SK-N-SH treated with all-trans-retinoic acid at 6 μM for 48 hours (cell line): ENCODE data around the gene SEMA4D.

Experiments used
- ARNTL ChIP-seq: fragments of 450-650 bp; formaldehyde crosslinking; IDR thresholded peaks from 2 replicates; pipeline ENCODE4 v1.5.0; 2020; ENCODE audit warnings: low read depth, mild to moderate bottlenecking, moderate library complexity, borderline replicate concordance
- BACH2 ChIP-seq: fragments of 250-450 bp; sonication (Bioruptor Pico); IDR thresholded peaks from 2 replicates; pipeline ENCODE4 v1.9.0; 2021; ENCODE audit warnings: mild to moderate bottlenecking, borderline replicate concordance
- GLIS3 ChIP-seq: fragments of 250-450 bp; sonication (Bioruptor Pico); IDR thresholded peaks from 2 replicates; pipeline ENCODE4 v1.5.0; 2020; ENCODE audit warnings: mild to moderate bottlenecking, moderate library complexity
- OSR1 ChIP-seq: fragments of 250-450 bp; sonication (Bioruptor Pico); IDR thresholded peaks from 2 replicates; pipeline ENCODE4 v1.8.0; 2022; ENCODE audit warnings: moderate library complexity, mild to moderate bottlenecking, inconsistent platforms
- RARB ChIP-seq: fragments of 250-450 bp; sonication (Bioruptor Pico); IDR thresholded peaks from 2 replicates; pipeline ENCODE4 v1.8.0; 2021; ENCODE audit warnings: mild to moderate bottlenecking, moderate library complexity
- ZFP3 ChIP-seq: fragments of 250-450 bp; sonication (Bioruptor Pico); IDR thresholded peaks from 2 replicates; pipeline ENCODE4 v1.5.0; 2020; ENCODE audit warnings: mild to moderate bottlenecking, moderate library complexity
- TF ChIP-seq, protein P1 (sequence below): fragments of 250-450 bp; sonication (Bioruptor Pico); IDR thresholded peaks from 2 replicates; pipeline ENCODE4 v1.8.0; 2020; ENCODE audit warnings: mild to moderate bottlenecking, moderate library complexity, borderline replicate concordance
- TF ChIP-seq, protein P2 (sequence below): fragments of 250-450 bp; sonication (Bioruptor Pico); IDR thresholded peaks from 2 replicates; pipeline ENCODE4 v1.5.1; 2021; ENCODE audit warnings: mild to moderate bottlenecking, moderate library complexity
- TF ChIP-seq, protein P3 (sequence below): fragments of 250-450 bp; sonication (Bioruptor Pico); IDR thresholded peaks from 2 replicates; pipeline ENCODE4 v1.5.1; 2020; ENCODE audit warnings: low read depth, mild to moderate bottlenecking, moderate library complexity
- TF ChIP-seq, protein P4 (sequence below): fragments of 250-450 bp; sonication (Bioruptor Pico); IDR thresholded peaks from 2 replicates; pipeline ENCODE4 v1.5.0; 2020; ENCODE audit warnings: mild to moderate bottlenecking, moderate library complexity
- TF ChIP-seq, protein P5 (sequence below): fragments of 250-450 bp; sonication (Bioruptor Pico); IDR thresholded peaks from 2 replicates; pipeline ENCODE4 v1.8.0; 2021; ENCODE audit warnings: low read depth, mild to moderate bottlenecking, moderate library complexity, borderline replicate concordance

DNA sequence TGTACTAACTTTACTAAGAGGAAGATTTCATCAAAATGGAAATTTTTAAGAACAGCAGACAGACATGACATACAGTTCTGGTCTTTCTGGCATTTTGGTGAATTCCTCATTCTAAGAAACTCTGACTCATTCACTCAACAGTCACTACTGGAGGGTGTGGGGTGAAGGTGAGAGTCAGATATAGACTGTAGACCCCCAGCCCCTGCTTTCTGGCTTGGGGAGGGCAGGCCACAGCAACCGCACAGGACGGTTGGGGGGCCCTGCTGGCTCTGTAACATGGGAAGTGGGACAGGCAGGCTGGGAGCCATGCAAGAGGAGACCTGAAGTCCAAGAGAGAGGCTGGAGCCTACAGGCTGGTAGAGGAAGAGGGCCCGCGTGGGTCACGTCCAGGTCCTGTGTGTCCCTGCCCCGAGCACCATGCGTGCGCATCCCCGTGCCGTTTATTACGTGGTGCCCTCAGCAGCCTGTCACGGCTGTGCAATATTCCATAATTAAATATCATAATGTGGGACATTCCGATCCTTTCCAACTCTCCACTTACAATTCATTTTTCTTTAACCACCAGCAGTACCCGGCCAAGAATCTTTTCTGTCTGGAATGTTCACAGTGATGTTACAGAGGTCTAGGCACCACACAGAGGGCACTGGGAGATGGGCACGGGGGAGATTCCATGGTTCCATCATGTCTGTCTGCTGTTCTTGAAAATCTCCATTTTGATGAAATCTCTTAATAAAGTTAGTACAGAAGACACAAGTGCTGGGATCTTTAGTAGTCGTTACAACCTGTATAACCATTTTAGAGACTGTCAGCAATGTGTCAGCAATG is 75.5 kb downstream of the SEMA4D start:
- no peak for TF ChIP-seq ZFP3
- TF ChIP-seq, protein P1, sequence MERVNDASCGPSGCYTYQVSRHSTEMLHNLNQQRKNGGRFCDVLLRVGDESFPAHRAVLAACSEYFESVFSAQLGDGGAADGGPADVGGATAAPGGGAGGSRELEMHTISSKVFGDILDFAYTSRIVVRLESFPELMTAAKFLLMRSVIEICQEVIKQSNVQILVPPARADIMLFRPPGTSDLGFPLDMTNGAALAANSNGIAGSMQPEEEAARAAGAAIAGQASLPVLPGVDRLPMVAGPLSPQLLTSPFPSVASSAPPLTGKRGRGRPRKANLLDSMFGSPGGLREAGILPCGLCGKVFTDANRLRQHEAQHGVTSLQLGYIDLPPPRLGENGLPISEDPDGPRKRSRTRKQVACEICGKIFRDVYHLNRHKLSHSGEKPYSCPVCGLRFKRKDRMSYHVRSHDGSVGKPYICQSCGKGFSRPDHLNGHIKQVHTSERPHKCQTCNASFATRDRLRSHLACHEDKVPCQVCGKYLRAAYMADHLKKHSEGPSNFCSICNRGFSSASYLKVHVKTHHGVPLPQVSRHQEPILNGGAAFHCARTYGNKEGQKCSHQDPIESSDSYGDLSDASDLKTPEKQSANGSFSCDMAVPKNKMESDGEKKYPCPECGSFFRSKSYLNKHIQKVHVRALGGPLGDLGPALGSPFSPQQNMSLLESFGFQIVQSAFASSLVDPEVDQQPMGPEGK (CRISPR knock-in tag): peak; percentile 73; the same call in 1 of the 2 replicates
- TF ChIP-seq OSR1: no peak
- no peak for TF ChIP-seq ARNTL (CRISPR knock-in tag)
- TF ChIP-seq, protein P2, sequence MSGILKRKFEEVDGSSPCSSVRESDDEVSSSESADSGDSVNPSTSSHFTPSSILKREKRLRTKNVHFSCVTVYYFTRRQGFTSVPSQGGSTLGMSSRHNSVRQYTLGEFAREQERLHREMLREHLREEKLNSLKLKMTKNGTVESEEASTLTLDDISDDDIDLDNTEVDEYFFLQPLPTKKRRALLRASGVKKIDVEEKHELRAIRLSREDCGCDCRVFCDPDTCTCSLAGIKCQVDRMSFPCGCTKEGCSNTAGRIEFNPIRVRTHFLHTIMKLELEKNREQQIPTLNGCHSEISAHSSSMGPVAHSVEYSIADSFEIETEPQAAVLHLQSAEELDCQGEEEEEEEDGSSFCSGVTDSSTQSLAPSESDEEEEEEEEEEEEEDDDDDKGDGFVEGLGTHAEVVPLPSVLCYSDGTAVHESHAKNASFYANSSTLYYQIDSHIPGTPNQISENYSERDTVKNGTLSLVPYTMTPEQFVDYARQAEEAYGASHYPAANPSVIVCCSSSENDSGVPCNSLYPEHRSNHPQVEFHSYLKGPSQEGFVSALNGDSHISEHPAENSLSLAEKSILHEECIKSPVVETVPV (CRISPR knock-in tag): no peak
- no peak for TF ChIP-seq RARB (CRISPR knock-in tag)
- TF ChIP-seq, protein P3, sequence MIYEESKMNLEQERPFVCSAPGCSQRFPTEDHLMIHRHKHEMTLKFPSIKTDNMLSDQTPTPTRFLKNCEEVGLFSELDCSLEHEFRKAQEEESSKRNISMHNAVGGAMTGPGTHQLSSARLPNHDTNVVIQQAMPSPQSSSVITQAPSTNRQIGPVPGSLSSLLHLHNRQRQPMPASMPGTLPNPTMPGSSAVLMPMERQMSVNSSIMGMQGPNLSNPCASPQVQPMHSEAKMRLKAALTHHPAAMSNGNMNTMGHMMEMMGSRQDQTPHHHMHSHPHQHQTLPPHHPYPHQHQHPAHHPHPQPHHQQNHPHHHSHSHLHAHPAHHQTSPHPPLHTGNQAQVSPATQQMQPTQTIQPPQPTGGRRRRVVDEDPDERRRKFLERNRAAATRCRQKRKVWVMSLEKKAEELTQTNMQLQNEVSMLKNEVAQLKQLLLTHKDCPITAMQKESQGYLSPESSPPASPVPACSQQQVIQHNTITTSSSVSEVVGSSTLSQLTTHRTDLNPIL (CRISPR knock-in tag): no peak
- TF ChIP-seq, protein P4, sequence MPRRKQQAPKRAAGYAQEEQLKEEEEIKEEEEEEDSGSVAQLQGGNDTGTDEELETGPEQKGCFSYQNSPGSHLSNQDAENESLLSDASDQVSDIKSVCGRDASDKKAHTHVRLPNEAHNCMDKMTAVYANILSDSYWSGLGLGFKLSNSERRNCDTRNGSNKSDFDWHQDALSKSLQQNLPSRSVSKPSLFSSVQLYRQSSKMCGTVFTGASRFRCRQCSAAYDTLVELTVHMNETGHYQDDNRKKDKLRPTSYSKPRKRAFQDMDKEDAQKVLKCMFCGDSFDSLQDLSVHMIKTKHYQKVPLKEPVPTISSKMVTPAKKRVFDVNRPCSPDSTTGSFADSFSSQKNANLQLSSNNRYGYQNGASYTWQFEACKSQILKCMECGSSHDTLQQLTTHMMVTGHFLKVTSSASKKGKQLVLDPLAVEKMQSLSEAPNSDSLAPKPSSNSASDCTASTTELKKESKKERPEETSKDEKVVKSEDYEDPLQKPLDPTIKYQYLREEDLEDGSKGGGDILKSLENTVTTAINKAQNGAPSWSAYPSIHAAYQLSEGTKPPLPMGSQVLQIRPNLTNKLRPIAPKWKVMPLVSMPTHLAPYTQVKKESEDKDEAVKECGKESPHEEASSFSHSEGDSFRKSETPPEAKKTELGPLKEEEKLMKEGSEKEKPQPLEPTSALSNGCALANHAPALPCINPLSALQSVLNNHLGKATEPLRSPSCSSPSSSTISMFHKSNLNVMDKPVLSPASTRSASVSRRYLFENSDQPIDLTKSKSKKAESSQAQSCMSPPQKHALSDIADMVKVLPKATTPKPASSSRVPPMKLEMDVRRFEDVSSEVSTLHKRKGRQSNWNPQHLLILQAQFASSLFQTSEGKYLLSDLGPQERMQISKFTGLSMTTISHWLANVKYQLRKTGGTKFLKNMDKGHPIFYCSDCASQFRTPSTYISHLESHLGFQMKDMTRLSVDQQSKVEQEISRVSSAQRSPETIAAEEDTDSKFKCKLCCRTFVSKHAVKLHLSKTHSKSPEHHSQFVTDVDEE (CRISPR knock-in tag): no peak
- TF ChIP-seq, protein P5, sequence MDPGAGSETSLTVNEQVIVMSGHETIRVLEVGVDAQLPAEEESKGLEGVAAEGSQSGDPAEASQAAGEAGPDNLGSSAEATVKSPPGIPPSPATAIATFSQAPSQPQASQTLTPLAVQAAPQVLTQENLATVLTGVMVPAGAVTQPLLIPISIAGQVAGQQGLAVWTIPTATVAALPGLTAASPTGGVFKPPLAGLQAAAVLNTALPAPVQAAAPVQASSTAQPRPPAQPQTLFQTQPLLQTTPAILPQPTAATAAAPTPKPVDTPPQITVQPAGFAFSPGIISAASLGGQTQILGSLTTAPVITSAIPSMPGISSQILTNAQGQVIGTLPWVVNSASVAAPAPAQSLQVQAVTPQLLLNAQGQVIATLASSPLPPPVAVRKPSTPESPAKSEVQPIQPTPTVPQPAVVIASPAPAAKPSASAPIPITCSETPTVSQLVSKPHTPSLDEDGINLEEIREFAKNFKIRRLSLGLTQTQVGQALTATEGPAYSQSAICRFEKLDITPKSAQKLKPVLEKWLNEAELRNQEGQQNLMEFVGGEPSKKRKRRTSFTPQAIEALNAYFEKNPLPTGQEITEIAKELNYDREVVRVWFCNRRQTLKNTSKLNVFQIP: no peak
- no peak for TF ChIP-seq GLIS3
- no peak for TF ChIP-seq BACH2 (CRISPR knock-in tag)
